Dendritic cell treated with granulocyte-macrophage colony-stimulating factor and Interleukin-4, amounts not matched to agents 40 ng/mL and 50 ng/mL, for 4 days (primary cell): Measurements from ENCODE around the gene APOO.
A peak's percentile ranks its signal among the peaks of the same experiment; 100 is the strongest.

Experiments used
- H3K27ac Mint-ChIP-seq: one replicate; pipeline ENCODE4 v1.8.0; 2022; ENCODE audit warnings: mild to moderate bottlenecking, mixed read lengths
- H3K27me3 Mint-ChIP-seq: one replicate; pipeline ENCODE4 v1.8.0; 2022; ENCODE audit warnings: mild to moderate bottlenecking, mixed read lengths
- H3K36me3 Mint-ChIP-seq: one replicate; pipeline ENCODE4 v1.8.0; 2022; ENCODE audit warnings: low read depth, mixed read lengths
- H3K4me1 Mint-ChIP-seq: one replicate; pipeline ENCODE4 v1.8.0; 2022; ENCODE audit warnings: low read depth, mixed read lengths
- H3K4me3 Mint-ChIP-seq: one replicate; pipeline ENCODE4 v1.8.0; 2022; ENCODE audit warnings: mild to moderate bottlenecking, moderate library complexity, mixed read lengths
- H3K9me3 Mint-ChIP-seq: one replicate; pipeline ENCODE4 v1.8.0; 2022; ENCODE audit warnings: mixed read lengths
- intact Hi-C: fragments of 100-400 bp; cut with micrococcal nuclease; formaldehyde crosslinking; loops from one replicate; pipeline ENCODE4 v1.15.0; 2022

The APOO gene

DNA sequence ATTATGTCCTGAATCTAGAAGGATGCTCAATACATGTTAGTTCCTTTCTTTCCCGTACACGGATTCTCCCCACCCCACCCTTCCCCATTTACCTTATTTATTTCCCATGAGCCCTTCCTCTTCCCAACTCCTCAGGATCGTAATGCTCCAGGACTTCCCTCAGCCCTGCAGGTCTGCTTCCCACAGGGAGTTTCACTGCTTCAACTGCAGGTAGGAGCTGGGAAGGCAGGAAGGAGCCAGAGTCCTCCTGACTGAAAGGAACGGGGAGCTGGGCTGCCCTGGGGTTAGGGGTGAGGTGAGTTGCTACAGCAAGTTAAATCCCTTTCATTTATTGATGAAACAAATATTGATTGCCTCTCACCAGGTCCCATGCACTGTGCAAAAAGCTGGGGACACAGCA lies 91.6 kb downstream of the APOO start:
- no peaks in the 10 kb centered on the region for H3K27me3 Mint-ChIP-seq
- H3K36me3 Mint-ChIP-seq: no peaks in the 10 kb centered on the region
- intact Hi-C loops: no loop called here
- H3K9me3 Mint-ChIP-seq: no peaks in the 10 kb centered on the region
- H3K4me3 Mint-ChIP-seq: no peak overlapping the region
- H3K27ac Mint-ChIP-seq: no peak overlapping the region
- peaks cover 12% of the 10 kb centered on the region for H3K4me1 Mint-ChIP-seq

GRCh38 chrX:23815376-23815775 lies 92.4 kb downstream of the APOO start:
- no peak overlapping the region for H3K4me3 Mint-ChIP-seq
- no peak overlapping the region for H3K27ac Mint-ChIP-seq
- intact Hi-C loops: no loop called here
- no peaks in the 10 kb centered on the region for H3K9me3 Mint-ChIP-seq
- no peaks in the 10 kb centered on the region for H3K36me3 Mint-ChIP-seq
- H3K4me1 Mint-ChIP-seq: peaks cover 12% of the 10 kb centered on the region
- no peaks in the 10 kb centered on the region for H3K27me3 Mint-ChIP-seq

DNA sequence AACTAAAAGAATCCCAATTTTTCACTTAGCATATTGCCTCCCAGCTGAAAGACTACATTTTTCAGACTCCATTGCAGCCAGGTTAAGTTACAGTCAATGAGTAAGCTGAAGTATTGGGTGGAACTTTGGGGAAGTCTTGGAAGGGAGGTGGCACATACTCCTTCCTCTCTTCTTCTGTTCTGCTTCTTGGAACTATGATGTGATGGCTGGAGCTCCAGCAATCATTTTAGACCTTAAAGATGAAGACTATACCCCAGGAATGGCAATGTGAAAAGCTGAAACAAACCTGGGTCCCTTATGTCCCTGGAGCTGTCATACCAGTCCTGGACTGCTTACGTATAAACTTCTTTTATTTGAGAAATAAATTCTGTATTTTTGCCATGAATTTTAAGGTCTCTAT lies 93.9 kb downstream of the APOO start:
- Mint-ChIP-seq H3K4me3 (no peak overlapping the region), H3K4me1 (peaks cover 12% of the 10 kb centered on the region), H3K36me3 (no peaks in the 10 kb centered on the region), H3K9me3 (no peaks in the 10 kb centered on the region), H3K27ac (no peak overlapping the region), H3K27me3 (no peaks in the 10 kb centered on the region)
- intact Hi-C loops: no loop called here

DNA sequence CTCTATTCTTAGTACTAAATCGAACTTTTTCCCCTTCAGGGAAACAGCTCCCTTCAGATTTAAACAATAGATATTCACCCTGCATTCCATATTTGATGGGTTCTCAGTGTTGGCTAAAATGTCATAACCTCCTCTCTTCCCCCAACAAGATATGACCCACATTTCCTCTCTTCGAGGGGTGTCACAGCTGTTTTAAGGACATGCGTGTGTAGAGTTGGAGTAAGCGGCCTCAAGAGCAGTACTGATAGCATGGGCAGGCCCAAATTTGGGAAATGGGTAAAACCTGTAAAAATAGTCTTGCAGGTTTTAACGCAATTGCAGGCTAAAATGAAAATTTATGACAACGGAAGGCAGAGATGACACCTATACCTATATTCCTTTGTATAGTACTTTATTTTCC lies 96.1 kb downstream of the APOO start:
- Mint-ChIP-seq H3K4me1 (peaks cover 5% of the 10 kb centered on the region), H3K9me3 (no peaks in the 10 kb centered on the region), H3K27ac (peak overlapping the region; percentile 55), H3K36me3 (no peaks in the 10 kb centered on the region), H3K4me3 (peak overlapping the region; percentile 32), H3K27me3 (no peaks in the 10 kb centered on the region)
- intact Hi-C loops: no loop called here

DNA sequence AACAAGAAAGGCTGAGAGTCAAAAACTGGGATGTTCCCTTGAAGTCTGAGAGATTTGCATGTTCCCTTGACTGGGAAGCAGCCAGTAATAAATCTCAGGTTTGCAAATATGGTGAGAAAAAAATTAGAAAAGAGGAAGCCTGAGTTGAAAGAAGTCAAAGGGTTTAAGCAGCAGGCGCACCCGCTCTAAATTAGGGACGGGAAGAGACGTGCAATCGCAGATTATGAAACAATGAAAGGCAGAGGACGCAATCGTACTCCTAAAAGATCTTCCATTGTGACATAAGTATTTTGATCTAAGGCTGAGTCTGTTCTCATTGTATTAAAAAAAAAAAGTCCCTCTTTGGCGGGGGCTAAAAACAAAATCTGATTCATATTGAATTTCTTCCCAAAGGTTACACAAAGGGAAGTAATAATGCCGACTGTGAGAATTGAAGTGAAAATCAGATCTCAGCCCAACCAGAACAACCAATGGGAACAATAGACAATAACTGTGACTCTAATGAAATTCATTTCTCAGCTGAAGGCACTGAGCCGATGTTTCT lies 96.6 kb downstream of the APOO start:
- Mint-ChIP-seq H3K4me3 (peak overlapping the region; percentile 32), H3K9me3 (no peaks in the 10 kb centered on the region), H3K27me3 (no peaks in the 10 kb centered on the region), H3K4me1 (peaks cover 5% of the 10 kb centered on the region), H3K36me3 (no peaks in the 10 kb centered on the region), H3K27ac (peak overlapping the region; percentile 55)
- intact Hi-C loops: no loop called here

DNA sequence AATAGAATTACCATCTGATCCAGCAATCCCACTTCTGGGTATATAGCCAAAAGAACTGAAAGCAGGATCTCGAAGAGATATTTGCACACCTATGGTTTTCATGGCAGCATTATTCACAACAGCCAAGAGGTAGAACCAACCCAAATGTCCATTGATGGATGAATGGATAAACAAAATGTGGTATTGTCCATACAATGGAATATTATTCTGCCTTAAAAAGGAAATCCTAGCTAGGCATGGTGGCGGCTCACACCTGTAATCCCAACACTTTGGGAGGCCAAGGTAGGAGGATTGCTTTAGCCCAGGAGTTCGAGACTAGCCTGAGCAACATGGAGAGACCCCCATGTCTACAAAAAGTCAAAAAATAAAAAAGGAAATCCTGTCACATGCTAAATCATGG lies 97.5 kb downstream of the APOO start:
- intact Hi-C loops: no loop called here
- no peak overlapping the region for H3K27ac Mint-ChIP-seq
- no peaks in the 10 kb centered on the region for H3K27me3 Mint-ChIP-seq
- peaks cover 9% of the 10 kb centered on the region for H3K4me1 Mint-ChIP-seq
- no peaks in the 10 kb centered on the region for H3K9me3 Mint-ChIP-seq
- no peaks in the 10 kb centered on the region for H3K36me3 Mint-ChIP-seq
- H3K4me3 Mint-ChIP-seq: no peak overlapping the region

DNA sequence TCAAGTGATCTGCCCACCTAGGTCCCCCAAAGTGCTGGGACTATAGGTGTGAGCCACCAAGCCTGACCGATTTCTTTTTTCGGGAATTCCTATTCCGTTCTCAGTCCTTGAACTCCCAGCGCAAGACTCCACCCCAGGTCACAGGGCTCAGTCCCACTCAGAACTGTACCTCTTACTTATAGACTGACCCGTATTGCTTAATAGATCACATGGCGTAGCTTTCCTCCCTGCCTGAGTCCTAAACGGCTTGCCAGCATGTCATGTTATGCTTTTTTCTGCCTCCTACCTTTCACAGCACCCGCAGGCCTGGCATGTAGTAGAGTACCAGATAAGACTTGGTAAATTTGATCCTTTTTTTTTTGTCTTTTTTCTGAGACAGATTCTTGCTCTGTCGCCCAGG lies 102.3 kb downstream of the APOO start:
- Mint-ChIP-seq H3K36me3 (no peaks in the 10 kb centered on the region), H3K27me3 (no peaks in the 10 kb centered on the region), H3K9me3 (no peaks in the 10 kb centered on the region), H3K4me1 (peaks cover 22% of the 10 kb centered on the region), H3K4me3 (no peak overlapping the region), H3K27ac (peak overlapping the region; percentile 67)
- intact Hi-C loops: no loop called here

DNA sequence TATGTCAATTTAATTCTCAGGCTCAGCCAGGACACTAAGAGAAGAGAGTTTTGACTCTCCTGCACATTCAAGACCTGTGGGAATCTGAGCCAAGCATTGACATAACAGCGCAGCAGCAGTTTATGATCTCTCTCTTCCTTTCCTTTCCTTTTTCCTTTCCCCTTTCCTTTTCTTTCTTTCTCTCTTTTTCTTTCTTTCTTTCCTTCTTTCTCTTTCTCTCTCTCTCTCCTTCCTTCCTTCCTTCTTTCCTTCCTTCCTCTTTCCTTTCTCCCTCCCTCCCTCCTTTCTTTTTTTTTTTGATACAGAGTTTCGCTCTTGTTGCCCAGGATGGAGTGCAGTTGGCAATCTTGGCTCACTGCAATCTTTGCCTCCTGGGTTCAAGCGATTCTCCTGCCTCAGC lies 103.2 kb downstream of the APOO start:
- no peaks in the 10 kb centered on the region for H3K36me3 Mint-ChIP-seq
- H3K27ac Mint-ChIP-seq: peak overlapping the region; percentile 67
- H3K27me3 Mint-ChIP-seq: no peaks in the 10 kb centered on the region
- H3K4me3 Mint-ChIP-seq: no peak overlapping the region
- peaks cover 22% of the 10 kb centered on the region for H3K4me1 Mint-ChIP-seq
- intact Hi-C loops: no loop called here
- no peaks in the 10 kb centered on the region for H3K9me3 Mint-ChIP-seq

DNA sequence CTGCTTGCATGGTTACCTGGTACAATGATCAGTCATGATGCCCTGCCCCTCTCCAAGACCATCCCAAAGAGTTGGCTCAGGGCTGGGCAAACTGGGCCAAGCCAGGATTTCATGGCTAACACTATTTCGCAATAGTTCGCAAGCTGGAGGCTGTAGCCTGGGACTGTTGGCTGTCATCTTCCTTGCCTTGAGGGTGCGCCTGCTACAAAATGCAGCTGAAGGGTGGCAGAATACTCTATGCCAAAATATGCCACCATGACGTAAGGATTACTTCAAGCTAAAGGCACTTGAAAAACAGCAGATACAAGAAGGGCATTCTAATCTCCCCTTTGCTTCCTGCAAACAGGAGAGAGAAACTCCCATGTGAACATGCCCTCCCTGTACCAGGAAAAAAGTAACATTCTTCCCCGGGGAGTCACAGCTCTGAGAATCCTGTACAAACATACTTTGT lies 103.8 kb downstream of the APOO start:
- Mint-ChIP-seq H3K4me3 (no peak overlapping the region), H3K27ac (peak overlapping the region; percentile 67), H3K9me3 (no peaks in the 10 kb centered on the region), H3K36me3 (no peaks in the 10 kb centered on the region), H3K4me1 (peaks cover 22% of the 10 kb centered on the region), H3K27me3 (no peaks in the 10 kb centered on the region)
- intact Hi-C loops: no loop called here

DNA sequence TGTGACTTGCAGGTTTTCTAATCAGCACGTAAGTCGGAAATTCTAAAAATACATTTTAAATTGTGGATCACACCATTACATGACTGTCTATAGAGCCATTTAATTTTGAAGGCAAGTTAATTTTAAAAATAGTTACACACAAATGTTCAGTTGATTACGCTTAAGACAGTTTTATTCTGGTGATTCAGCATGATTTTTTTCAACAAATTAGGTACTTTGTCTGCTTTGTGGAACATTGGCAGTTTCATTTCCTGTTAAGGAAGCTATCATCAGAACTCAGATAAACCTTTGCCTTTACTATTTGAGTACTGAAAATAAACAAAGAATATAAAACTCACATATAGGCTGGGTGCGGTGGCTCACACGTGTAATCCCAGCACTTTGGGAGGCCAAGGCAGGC lies 105.3 kb downstream of the APOO start:
- intact Hi-C loops: no loop called here
- H3K36me3 Mint-ChIP-seq: no peaks in the 10 kb centered on the region
- H3K27ac Mint-ChIP-seq: peak overlapping the region; percentile 30
- no peak overlapping the region for H3K4me3 Mint-ChIP-seq
- H3K9me3 Mint-ChIP-seq: no peaks in the 10 kb centered on the region
- H3K4me1 Mint-ChIP-seq: peaks cover 22% of the 10 kb centered on the region
- H3K27me3 Mint-ChIP-seq: no peaks in the 10 kb centered on the region

- Mint-ChIP-seq H3K4me1 (peaks cover 16% of the 10 kb centered on the region), H3K4me3 (no peak overlapping the region), H3K9me3 (no peaks in the 10 kb centered on the region), H3K27me3 (no peaks in the 10 kb centered on the region), H3K27ac (no peak overlapping the region), H3K36me3 (no peaks in the 10 kb centered on the region)
- intact Hi-C loops: no loop called here
Measured at GRCh38 chrX:23799469-23800065, 108.2 kb downstream of the APOO start.

GRCh38 chrX:23797371-23798128 lies 110.2 kb downstream of the APOO start:
- no peaks in the 10 kb centered on the region for H3K9me3 Mint-ChIP-seq
- no peaks in the 10 kb centered on the region for H3K27me3 Mint-ChIP-seq
- intact Hi-C loops: no loop called here
- no peak overlapping the region for H3K4me3 Mint-ChIP-seq
- H3K4me1 Mint-ChIP-seq: no peaks in the 10 kb centered on the region
- H3K27ac Mint-ChIP-seq: no peak overlapping the region
- no peaks in the 10 kb centered on the region for H3K36me3 Mint-ChIP-seq

DNA sequence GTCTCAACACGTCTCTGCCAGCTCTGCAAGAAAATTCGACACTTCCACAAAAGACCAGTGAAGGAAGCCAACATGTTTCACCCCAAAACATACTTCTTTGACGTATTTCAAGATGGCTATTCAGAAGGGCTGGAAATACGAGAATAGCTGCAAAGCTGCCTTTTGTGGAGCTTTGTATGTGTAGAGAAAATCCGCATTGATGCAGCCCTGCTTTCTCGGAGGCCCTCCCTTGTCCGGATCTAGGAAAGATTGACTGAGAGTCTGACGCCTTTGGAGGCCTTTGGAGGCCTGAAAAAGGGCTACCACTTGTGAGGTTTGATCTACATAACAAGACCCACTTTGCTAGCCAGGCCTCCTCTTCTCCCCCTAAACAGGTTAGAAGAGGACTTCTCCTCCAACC lies 112.5 kb downstream of the APOO start:
- Mint-ChIP-seq H3K27me3 (no peaks in the 10 kb centered on the region), H3K27ac (no peak overlapping the region), H3K9me3 (no peaks in the 10 kb centered on the region), H3K4me1 (no peaks in the 10 kb centered on the region), H3K36me3 (no peaks in the 10 kb centered on the region), H3K4me3 (no peak overlapping the region)
- intact Hi-C loops: no loop called here

DNA sequence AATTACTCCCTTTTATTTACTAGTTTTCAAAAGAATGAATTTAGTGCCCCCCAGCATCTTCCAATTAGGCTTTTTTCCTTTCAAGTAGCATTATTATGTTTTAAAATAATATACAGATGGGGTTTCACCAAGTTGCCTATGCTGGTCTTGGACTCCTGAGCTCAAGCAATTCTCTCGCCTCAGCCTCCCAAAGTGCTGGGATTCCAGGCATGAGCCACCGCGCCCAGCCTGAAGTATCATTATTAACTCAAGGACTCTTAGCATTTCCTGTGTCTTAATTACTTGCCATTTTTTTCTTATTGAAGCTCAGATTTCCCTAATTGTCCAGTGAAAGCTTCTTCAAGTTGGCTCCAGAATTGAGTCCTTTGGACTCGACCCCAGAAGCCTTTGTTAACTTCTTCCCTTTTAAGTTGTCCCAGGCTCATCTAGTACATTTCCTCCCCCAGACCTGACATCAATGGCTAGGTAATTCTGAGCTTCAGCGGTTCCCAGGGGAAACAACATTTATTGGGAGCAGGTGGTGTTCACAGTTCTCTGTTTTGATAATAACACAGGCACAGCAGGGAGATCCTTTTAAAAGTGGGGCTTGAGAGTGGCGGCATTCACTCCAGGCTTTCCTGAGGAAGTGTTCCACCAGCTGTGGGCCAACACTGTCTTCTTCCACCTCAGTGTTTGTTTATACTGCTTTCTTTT lies 114.7 kb downstream of the APOO start:
- H3K27ac Mint-ChIP-seq: no peak overlapping the region

More for the DNA sequence above, 114.7 kb downstream of the APOO start:
- intact Hi-C loops: no loop called here
- Mint-ChIP-seq H3K4me1 (no peaks in the 10 kb centered on the region), H3K9me3 (no peaks in the 10 kb centered on the region), H3K36me3 (no peaks in the 10 kb centered on the region), H3K4me3 (no peak overlapping the region), H3K27me3 (no peaks in the 10 kb centered on the region)
